ENCODE data around the gene SEBOX. TPM values are rescaled to one million over a fixed set of nuclear protein-coding genes. Genes with fewer than 3 reads are reported as not detected.

SEBOX gene
- total and polyA plus RNA-seq, 2 experiments from 2014 or later: not detected

DNA sequence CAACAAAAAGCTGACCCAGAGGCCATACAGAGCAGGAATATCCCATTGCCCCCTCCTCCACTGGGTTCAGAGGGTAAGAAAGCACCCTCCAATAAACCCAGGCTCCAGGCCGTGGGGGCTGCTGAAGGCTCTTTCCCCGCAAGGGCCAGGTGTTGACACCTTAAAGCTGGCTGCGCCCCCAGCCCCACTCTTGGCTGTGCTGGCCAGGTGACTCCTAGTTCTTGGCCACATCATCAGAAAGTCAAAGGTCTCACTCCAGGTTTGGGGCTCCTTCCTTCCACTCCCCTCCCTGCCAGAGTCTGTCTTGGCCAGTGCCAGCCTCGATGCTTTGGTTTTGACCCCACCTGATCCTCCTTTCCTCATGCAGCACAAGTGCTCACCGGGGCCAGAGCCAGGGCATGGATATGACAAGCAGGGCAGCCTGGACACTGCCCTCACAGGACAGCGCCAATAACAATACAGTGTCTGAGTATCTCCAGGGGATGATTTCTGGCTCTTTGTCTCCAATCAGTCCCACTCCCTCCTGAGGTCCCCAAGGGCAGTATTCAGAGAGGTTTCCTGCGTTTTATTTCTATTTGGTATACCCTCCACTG lies 32.8 kb upstream of the SEBOX start:
- Mint-ChIP-seq H3K27ac (no peak overlapping the region), H3K27me3 (ENCODE audit: insufficient read depth, low read depth, poor library complexity) (peaks cover 14% of the 10 kb centered on the region), H3K36me3 (ENCODE audit: low read depth) (peaks cover 11% of the 10 kb centered on the region), H3K4me3 (no peak overlapping the region), H3K9me3 (no peaks in the 10 kb centered on the region), H3K4me1 (peaks cover 23% of the 10 kb centered on the region)
- Histone ChIP-seq H3K9me2 (ENCODE audit: insufficient read depth) (no peaks in the 10 kb centered on the region), H3K27ac (ENCODE audit: low read depth) (no peak overlapping the region), H3K4me3 (no peak overlapping the region), H4K20me1 (replicated peaks; ENCODE audit: insufficient read depth) (no peaks in the 10 kb centered on the region; the same call in 1 of the 2 replicates), H3K27me3 (ENCODE audit: insufficient read depth) (no peaks in the 10 kb centered on the region; the same call in 1 of the 2 replicates), H3K79me2 (replicated peaks; ENCODE audit: insufficient read depth) (no peaks in the 10 kb centered on the region), H3K36me3 (ENCODE audit: insufficient read depth) (no peaks in the 10 kb centered on the region), H3K4me2 (no peak overlapping the region), H2AFZ (no peak overlapping the region), H3K4me1 (ENCODE audit: insufficient read depth) (peaks cover 12% of the 10 kb centered on the region), H3F3A (replicated peaks; ENCODE audit: low read depth) (no peaks in the 10 kb centered on the region)
- TF ChIP-seq ZNF114 (CRISPR knock-in tag; IDR thresholded peaks at IDR 0.05) (no peak), CREB1 (CRISPR knock-in tag; IDR thresholded peaks at IDR 0.05; ENCODE audit: low read depth) (no peak), STAT1 (IDR thresholded peaks at IDR 0.05; ENCODE audit: unreplicated experiment) (no peak), EZH2phosphoT487 (IDR thresholded peaks at IDR 0.05; ENCODE audit: unreplicated experiment) (no peak), EZH2 (IDR thresholded peaks at IDR 0.05; ENCODE audit: low read depth, unreplicated experiment) (no peak)
- TF ChIP-seq, protein P1, sequence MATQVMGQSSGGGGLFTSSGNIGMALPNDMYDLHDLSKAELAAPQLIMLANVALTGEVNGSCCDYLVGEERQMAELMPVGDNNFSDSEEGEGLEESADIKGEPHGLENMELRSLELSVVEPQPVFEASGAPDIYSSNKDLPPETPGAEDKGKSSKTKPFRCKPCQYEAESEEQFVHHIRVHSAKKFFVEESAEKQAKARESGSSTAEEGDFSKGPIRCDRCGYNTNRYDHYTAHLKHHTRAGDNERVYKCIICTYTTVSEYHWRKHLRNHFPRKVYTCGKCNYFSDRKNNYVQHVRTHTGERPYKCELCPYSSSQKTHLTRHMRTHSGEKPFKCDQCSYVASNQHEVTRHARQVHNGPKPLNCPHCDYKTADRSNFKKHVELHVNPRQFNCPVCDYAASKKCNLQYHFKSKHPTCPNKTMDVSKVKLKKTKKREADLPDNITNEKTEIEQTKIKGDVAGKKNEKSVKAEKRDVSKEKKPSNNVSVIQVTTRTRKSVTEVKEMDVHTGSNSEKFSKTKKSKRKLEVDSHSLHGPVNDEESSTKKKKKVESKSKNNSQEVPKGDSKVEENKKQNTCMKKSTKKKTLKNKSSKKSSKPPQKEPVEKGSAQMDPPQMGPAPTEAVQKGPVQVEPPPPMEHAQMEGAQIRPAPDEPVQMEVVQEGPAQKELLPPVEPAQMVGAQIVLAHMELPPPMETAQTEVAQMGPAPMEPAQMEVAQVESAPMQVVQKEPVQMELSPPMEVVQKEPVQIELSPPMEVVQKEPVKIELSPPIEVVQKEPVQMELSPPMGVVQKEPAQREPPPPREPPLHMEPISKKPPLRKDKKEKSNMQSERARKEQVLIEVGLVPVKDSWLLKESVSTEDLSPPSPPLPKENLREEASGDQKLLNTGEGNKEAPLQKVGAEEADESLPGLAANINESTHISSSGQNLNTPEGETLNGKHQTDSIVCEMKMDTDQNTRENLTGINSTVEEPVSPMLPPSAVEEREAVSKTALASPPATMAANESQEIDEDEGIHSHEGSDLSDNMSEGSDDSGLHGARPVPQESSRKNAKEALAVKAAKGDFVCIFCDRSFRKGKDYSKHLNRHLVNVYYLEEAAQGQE (IDR thresholded peaks at IDR 0.05; ENCODE audit: unreplicated experiment): no peak
- TF ChIP-seq, protein P2, sequence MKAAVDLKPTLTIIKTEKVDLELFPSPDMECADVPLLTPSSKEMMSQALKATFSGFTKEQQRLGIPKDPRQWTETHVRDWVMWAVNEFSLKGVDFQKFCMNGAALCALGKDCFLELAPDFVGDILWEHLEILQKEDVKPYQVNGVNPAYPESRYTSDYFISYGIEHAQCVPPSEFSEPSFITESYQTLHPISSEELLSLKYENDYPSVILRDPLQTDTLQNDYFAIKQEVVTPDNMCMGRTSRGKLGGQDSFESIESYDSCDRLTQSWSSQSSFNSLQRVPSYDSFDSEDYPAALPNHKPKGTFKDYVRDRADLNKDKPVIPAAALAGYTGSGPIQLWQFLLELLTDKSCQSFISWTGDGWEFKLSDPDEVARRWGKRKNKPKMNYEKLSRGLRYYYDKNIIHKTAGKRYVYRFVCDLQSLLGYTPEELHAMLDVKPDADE (IDR thresholded peaks at IDR 0.05): no peak
- no peak for ATAC-seq
- no peak for DNase-seq (ENCODE audit: low spot score)

DNA sequence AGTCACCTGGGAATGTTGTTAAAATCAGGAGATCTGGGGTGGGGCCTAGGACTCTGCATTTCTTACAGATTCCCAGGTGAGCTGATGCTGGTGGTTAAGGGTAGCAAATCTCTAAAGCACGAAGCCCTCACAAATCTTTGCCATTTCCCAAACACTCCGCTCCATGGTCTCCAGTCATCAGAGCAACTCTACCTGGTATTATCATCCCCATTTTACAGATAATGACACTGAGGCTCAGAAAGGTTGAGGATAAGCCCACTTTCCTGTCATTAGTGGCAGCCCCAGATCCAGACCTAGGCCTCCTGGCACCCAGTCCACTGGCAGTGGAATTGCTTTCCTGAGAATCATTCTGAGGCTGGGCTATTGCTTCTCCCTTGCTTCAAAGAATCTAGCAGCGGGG lies 32.3 kb upstream of the SEBOX start:
- Histone ChIP-seq H3K27me3 (ENCODE audit: insufficient read depth) (no peaks in the 10 kb centered on the region; the same call in 1 of the 2 replicates), H3K79me2 (replicated peaks; ENCODE audit: insufficient read depth) (no peaks in the 10 kb centered on the region), H2AFZ (no peak overlapping the region), H3K4me1 (ENCODE audit: insufficient read depth) (peaks cover 8% of the 10 kb centered on the region), H3K4me2 (no peak overlapping the region), H3K4me3 (no peak overlapping the region), H3K36me3 (ENCODE audit: insufficient read depth) (no peaks in the 10 kb centered on the region), H3K27ac (ENCODE audit: low read depth) (no peak overlapping the region), H3K9me2 (ENCODE audit: insufficient read depth) (no peaks in the 10 kb centered on the region), H4K20me1 (replicated peaks; ENCODE audit: insufficient read depth) (no peaks in the 10 kb centered on the region; the same call in 1 of the 2 replicates), H3F3A (replicated peaks; ENCODE audit: low read depth) (no peaks in the 10 kb centered on the region)
- DNase-seq (ENCODE audit: low spot score) (no peak), ATAC-seq (no peak)
- Mint-ChIP-seq H3K36me3 (ENCODE audit: low read depth) (peaks cover 8% of the 10 kb centered on the region; the same call in 2 of the 3 replicates), H3K27ac (no peak overlapping the region), H3K27me3 (ENCODE audit: insufficient read depth, low read depth, poor library complexity) (peaks cover 14% of the 10 kb centered on the region), H3K4me1 (peaks cover 18% of the 10 kb centered on the region), H3K4me3 (no peak overlapping the region), H3K9me3 (no peaks in the 10 kb centered on the region)
- TF ChIP-seq NANOG (IDR thresholded peaks at IDR 0.05; ENCODE audit: borderline replicate concordance) (no peak), STAT1 (IDR thresholded peaks at IDR 0.05; ENCODE audit: unreplicated experiment) (no peak), JUNB (IDR thresholded peaks at IDR 0.05; ENCODE audit: unreplicated experiment) (no peak), EZH2phosphoT487 (IDR thresholded peaks at IDR 0.05; ENCODE audit: unreplicated experiment) (no peak), EZH2 (IDR thresholded peaks at IDR 0.05; ENCODE audit: low read depth, unreplicated experiment) (no peak)
- TF ChIP-seq, protein P3, sequence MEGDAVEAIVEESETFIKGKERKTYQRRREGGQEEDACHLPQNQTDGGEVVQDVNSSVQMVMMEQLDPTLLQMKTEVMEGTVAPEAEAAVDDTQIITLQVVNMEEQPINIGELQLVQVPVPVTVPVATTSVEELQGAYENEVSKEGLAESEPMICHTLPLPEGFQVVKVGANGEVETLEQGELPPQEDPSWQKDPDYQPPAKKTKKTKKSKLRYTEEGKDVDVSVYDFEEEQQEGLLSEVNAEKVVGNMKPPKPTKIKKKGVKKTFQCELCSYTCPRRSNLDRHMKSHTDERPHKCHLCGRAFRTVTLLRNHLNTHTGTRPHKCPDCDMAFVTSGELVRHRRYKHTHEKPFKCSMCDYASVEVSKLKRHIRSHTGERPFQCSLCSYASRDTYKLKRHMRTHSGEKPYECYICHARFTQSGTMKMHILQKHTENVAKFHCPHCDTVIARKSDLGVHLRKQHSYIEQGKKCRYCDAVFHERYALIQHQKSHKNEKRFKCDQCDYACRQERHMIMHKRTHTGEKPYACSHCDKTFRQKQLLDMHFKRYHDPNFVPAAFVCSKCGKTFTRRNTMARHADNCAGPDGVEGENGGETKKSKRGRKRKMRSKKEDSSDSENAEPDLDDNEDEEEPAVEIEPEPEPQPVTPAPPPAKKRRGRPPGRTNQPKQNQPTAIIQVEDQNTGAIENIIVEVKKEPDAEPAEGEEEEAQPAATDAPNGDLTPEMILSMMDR (conservative IDR thresholded peaks at IDR 0.05; ENCODE audit: low read depth in 2 of 2): no peak
